Tongue (tissue), 2 donors: ENCODE data around the gene WNT3. TPM values are rescaled to one million over a fixed set of nuclear protein-coding genes. Genes with fewer than 3 reads are reported as not detected.
"Not testable (repeated sequence)": the region's sequence is repeated elsewhere in the genome, so short reads cannot be mapped to it uniquely, and the experiment has no call there.

ENCODE experiments used
- DNase-seq: peaks from one replicate; pipeline ENCODE4 v3.0.0-alpha.2; 2015
- total RNA-seq: library from RNA; depleted of rRNA; stranded (reverse); fragments of >200 nt; gene quantifications from one replicate; pipeline ENCODE4 v1.2.3, GENCODE V29; 2014

Gene WNT3
- total RNA-seq = 1.4 TPM

DNA sequence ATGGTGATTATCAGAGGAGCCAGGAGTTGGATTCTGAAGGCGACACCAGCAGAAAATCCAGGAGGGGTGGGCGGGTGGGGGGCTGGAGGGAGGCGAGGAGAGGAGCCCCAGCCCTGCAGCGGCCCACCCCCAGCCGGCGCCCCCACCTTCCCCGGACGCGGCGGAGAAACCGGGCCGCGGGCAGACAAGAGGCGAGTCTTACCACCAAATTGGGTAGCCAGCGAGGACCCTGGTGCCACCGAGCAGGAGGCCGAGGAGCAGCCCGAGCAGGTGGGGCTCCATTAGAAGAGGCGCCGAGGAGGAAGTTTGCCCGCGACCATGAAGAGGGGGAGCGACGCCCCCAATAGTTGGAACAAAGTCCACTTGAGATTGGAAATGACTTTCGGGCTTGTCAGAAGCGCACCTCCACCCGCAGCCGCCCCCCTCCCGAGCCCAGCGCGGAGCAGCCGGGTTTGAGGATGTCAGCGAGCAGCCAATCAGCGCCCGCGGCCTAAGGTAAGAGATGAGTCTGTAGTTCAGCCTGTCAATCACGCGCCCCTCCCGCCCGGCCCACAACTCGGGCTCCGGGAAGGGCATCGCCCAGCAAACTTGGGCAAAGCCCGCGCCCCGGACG is at the start of gene WNT3:
Gene WNT3, minus strand, starts transcription at position 377 of the 613 bp plus-strand sequence. Its CDS starts 95 bp downstream, at position 282.
- DNase-seq = no peak

DNA sequence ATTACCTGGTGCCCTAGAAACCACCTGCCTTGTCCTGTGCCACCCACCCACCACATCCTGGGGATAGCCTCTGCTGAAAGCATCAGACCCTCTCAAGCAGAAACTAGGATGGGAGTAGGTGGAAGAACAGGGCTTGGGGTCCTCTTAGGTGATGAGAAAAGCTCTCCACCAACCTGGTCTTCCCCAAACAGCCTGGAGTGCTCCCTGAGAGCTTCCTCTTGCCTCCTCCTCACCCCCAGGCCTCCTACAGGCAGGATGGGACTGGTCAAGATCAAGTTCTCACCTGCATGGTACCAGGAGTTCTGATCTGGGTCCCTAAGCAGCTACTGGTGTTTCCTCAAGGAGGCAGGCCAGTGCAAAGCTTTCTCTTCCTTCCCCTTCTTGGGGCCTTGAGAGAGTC is 48.3 kb upstream of the WNT3 start:
- no peak for DNase-seq

- no peak for DNase-seq
These were observed 47.8 kb upstream of the WNT3 start for GRCh38 chr17:46866325-46866724.

- no peak for DNase-seq
These were observed 46.6 kb upstream of the WNT3 start for GRCh38 chr17:46865100-46865499.

- no peak for DNase-seq
These were observed 45.1 kb upstream of the WNT3 start for GRCh38 chr17:46863383-46864121.

DNA sequence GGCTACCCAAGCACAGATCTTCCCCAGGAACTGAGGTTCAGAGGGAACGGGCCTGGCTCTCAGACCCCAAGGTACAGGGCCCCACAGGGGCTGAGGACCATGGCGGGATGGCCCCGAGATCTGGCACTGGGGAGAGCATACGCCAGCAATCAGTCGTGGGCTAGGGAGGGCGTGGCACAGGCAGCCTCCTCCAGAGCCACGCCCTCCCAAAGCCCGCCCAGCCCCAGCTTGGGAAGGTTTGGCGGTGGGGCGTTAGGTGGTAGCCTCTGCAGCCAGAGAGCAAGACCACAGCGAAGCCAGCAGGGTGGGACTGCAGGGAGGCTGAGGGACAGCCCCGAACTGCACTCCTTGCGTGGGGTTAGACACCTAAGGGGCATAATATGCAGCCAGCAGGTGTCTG is 44.5 kb upstream of the WNT3 start:
- no peak for DNase-seq

GRCh38 chr17:46859996-46860395 is 41.5 kb upstream of the WNT3 start:
- no peak for DNase-seq

GRCh38 chr17:46857600-46857999 is 39.1 kb upstream of the WNT3 start:
- DNase-seq = no peak

GRCh38 chr17:46854948-46855347 is 36.5 kb upstream of the WNT3 start:
- no peak for DNase-seq

GRCh38 chr17:46854515-46854914 is 36.0 kb upstream of the WNT3 start:
- DNase-seq = no peak

DNA sequence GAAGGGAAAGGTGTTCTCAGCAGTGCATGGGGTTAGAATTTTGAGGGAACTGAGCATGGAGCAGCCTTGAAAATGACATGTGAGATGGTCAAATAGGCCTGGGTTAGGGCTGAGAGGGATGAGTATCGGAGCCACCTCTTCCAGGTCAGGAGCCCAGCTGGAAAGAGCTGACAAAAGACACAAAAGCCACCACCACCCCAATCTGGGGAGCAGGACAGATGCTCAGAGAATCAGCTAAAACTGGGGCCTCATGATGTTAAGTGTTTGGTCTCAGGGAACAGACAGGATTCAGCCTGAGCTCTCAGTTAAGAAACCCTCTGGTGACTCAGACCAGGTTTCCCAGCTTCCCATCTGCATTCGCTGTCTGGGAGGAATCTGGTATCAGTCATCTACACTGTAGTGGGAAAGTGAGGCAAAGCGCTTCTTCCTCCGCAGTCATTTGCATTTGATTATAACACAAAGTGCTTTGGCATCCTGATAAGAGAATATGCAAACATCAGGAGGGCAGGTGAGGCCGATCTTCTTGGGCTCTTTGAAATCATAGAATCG is 35.5 kb upstream of the WNT3 start:
- no peak for DNase-seq

DNA sequence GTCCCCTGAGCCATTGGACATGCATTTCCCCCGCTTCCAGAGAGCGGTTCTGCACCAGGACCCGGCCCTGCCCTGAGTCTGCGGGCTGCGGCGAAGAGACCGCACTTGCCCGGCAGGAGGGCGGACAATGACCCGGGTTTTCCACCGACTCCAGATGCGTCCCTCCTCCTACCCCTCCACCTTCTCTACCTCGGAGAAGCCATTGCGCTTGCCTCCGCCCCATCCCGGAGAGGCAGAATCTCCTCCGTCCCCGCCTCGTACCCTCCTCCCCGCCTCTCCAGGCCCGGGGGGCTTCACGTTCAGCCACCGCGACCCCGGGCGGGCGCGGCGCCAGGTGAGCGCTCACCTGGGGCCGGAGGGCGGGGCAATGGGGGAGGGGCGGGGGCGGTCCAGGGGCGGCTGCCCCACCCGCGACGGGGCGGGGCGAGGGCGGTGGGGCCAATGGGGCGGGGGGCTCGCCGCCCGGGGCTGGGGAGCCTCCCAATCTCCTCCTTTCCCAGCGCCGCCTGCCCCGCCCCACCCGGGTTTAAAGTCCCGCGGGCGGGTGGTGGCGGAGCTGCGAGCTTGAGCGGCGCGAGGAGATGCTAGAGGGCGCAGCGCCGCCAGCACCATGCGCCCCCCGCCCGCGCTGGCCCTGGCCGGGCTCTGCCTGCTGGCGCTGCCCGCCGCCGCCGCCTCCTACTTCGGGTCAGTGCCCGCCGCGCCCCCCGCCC is 32.7 kb upstream of the WNT3 start, which contains the start of gene WNT9B:
Gene WNT9B, plus strand, starts transcription at position 555 of the 713 bp plus-strand sequence. Its CDS starts 56 bp downstream, at position 611.
- DNase-seq = peak; percentile 56

DNA sequence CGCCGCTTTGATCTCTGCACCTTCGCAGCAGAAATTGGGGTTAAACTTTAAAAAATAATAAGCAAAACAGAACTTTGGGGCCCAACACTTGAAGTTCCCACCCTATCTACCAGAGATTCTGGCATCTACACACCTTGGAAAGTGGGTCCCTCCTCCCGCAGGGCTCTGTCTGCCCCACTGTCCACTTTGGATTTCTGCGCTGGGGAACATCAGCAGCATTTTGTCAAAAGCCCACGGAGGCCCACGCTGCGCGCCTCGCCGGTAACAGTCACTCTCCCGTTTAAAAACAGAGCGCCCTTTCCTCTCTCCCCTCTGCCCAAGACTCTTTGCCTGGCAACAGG is 32.2 kb upstream of the WNT3 start:
- DNase-seq = no peak

DNA sequence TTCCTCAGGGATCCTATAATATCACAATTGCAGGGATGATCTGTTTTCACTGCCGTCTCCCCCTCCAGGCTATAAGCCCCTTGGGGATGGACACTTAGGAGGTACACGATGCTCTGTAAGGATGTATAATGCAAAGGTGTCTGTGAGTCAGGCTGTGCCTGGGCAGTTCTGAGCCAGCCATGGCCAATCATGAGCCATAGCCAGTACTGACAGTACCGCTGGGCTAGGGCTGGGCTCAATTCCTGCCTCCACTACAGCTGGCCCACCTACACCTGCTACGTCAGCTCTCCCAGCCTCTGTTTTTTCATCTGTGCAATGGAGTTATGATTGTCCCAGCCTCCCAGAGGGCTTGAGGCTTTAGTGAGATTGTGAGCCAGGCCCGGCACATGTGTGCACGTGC is 30.0 kb upstream of the WNT3 start:
- no peak for DNase-seq

- no peak for DNase-seq
These were observed 29.0 kb upstream of the WNT3 start for GRCh38 chr17:46847204-46848191.

- DNase-seq = no peak
These were observed 24.3 kb upstream of the WNT3 start for GRCh38 chr17:46842835-46843234.

GRCh38 chr17:46841561-46842379 is 23.3 kb upstream of the WNT3 start:
- no peak for DNase-seq

DNA sequence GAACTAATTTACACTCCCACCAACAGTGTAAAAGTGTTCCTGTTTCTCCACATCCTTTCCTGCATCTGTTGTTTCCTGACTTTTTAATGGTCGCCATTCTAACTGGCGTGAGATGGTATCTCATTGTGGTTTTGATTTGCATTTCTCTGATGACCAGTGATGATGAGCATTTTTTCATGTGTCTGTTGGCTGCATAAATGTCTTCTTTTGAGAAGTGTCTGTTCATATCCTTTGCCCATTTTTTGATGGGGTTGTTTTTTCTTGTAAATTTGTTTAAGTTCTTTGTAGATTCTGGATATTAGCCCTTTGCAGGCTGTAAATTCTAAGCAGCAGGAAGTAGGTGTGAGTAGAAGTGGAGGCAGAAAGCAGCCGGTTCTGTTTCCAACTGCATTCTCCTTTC is 22.1 kb upstream of the WNT3 start:
- not testable (repeated sequence) for DNase-seq

- DNase-seq = no peak
These were observed 20.7 kb upstream of the WNT3 start for GRCh38 chr17:46839211-46839610.

- no peak for DNase-seq
These were observed 19.0 kb upstream of the WNT3 start for GRCh38 chr17:46837521-46837920.

DNA sequence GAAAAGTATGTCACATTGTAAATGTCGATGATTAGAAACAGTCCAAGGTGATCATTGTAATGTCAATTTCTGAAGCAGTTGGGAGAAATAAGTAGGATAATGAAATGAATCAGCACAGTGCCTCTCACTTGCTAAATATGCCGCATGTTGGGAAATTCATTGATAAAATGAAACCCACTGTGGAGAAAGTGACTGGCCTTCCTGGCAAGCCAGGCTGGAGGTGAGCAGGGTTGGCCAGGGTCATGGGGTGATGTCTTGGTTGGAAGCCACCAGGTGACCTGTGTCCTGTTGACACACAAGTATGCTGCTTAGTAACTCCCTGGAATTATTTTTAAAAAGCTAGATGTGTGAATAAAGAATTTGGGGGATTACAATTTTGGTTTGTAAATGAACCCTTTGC is 18.0 kb upstream of the WNT3 start:
- DNase-seq = no peak
